Embryonic facial prominence (tissue), 1 donor: Measurements from ENCODE around the gene SPATS1.
"Not testable (repeated sequence)": the region's sequence is repeated elsewhere in the genome, so short reads cannot be mapped to it uniquely, and the experiment has no call there.

ENCODE experiments used
- DNase-seq: peaks from one replicate; pipeline ENCODE4 v3.0.0-alpha.2; 2016; ENCODE audit errors: extremely low spot score

Gene SPATS1

GRCh38 chr6:44311304-44311703, 31.1 kb upstream of the SPATS1 start:
- DNase-seq, result no peak

GRCh38 chr6:44311767-44312166, 30.7 kb upstream of the SPATS1 start:
- no peak for DNase-seq

GRCh38 chr6:44312901-44313788, 29.3 kb upstream of the SPATS1 start, which contains the start of gene AARS2:
Gene AARS2, minus strand, starts transcription at chr6:44313347. Its CDS starts 24 bp downstream, at chr6:44313323.
- peak; percentile 64 for DNase-seq

- DNase-seq, result not testable (repeated sequence)
Measured at GRCh38 chr6:44314657-44315056, 27.8 kb upstream of the SPATS1 start.

GRCh38 chr6:44315516-44315915, 26.9 kb upstream of the SPATS1 start:
- no peak for DNase-seq

- no peak for DNase-seq
Measured at GRCh38 chr6:44315951-44316350, 26.5 kb upstream of the SPATS1 start.

- no peak for DNase-seq
Measured at GRCh38 chr6:44316481-44316880, 26.0 kb upstream of the SPATS1 start.

GRCh38 chr6:44317136-44317631, 25.3 kb upstream of the SPATS1 start:
- not testable (repeated sequence) for DNase-seq

GRCh38 chr6:44321210-44321609, 21.2 kb upstream of the SPATS1 start:
- DNase-seq, result no peak

GRCh38 chr6:44327096-44327495, 15.4 kb upstream of the SPATS1 start:
- DNase-seq, result no peak

- no peak for DNase-seq
Measured at GRCh38 chr6:44327760-44328159, 14.7 kb upstream of the SPATS1 start.

GRCh38 chr6:44328203-44328602, 14.2 kb upstream of the SPATS1 start:
- DNase-seq, result not testable (repeated sequence)

GRCh38 chr6:44329858-44330257, 12.6 kb upstream of the SPATS1 start:
- DNase-seq, result no peak

- no peak for DNase-seq
Measured at GRCh38 chr6:44332585-44332984, 9.9 kb upstream of the SPATS1 start.

GRCh38 chr6:44333273-44333919, 9.1 kb upstream of the SPATS1 start:
- no peak for DNase-seq

- DNase-seq, result no peak
Measured at GRCh38 chr6:44333942-44334341, 8.5 kb upstream of the SPATS1 start.

- no peak for DNase-seq
Measured at GRCh38 chr6:44335631-44336030, 6.8 kb upstream of the SPATS1 start.

GRCh38 chr6:44338228-44339122, 4.0 kb upstream of the SPATS1 start:
- peak; percentile 66 for DNase-seq

- DNase-seq, result no peak
Measured at GRCh38 chr6:44339301-44339700, 3.1 kb upstream of the SPATS1 start.

- no peak for DNase-seq
Measured at GRCh38 chr6:44339763-44340625, 2.5 kb upstream of the SPATS1 start.
